WTC11 (cell line): ENCODE data around the gene GPN2.

Source experiments
- ATF1 ChIP-seq: sonication (generic); formaldehyde crosslinking; IDR thresholded peaks from 2 replicates; pipeline ENCODE4 v1.8.1; 2023; ENCODE audit warnings: mild to moderate bottlenecking, moderate library complexity, missing genetic modification reagents
- CREB1 ChIP-seq: sonication (generic); formaldehyde crosslinking; IDR thresholded peaks from 2 replicates; pipeline ENCODE4 v1.8.0; 2023; ENCODE audit warnings: mild to moderate bottlenecking, missing genetic modification reagents
- NR3C1 ChIP-seq: sonication (generic); formaldehyde crosslinking; conservative IDR thresholded peaks from 2 replicates; pipeline ENCODE4 v1.8.1; 2023; ENCODE audit warnings: low read depth, mild to moderate bottlenecking, missing genetic modification reagents
- TEAD1 ChIP-seq: sonication (generic); formaldehyde crosslinking; IDR thresholded peaks from 2 replicates; pipeline ENCODE4 v1.8.0; 2022; ENCODE audit warnings: mild to moderate bottlenecking, missing genetic modification reagents
- TF ChIP-seq, protein P1 (sequence below): fragments of 200-600 bp; IDR thresholded peaks from 2 replicates; pipeline ENCODE4 v1.8.0; 2022; ENCODE audit warnings: antibody characterized with exemption
- TF ChIP-seq, protein P2 (sequence below): sonication (generic); formaldehyde crosslinking; IDR thresholded peaks from 2 replicates; pipeline ENCODE4 v1.8.0; 2022; ENCODE audit warnings: mild to moderate bottlenecking, missing genetic modification reagents
- TF ChIP-seq, protein P3 (sequence below): sonication (generic); formaldehyde crosslinking; IDR thresholded peaks from 2 replicates; pipeline ENCODE4 v1.8.1; 2023; ENCODE audit warnings: mild to moderate bottlenecking, missing genetic modification reagents, moderate library complexity
- TF ChIP-seq, protein P4 (sequence below): sonication (generic); formaldehyde crosslinking; IDR thresholded peaks from 2 replicates; pipeline ENCODE4 v1.8.1; 2022; ENCODE audit warnings: low read depth, missing genetic modification reagents, borderline replicate concordance
- TF ChIP-seq, protein P5 (sequence below): sonication (generic); formaldehyde crosslinking; IDR thresholded peaks from 2 replicates; pipeline ENCODE4 v1.8.0; 2023; ENCODE audit warnings: missing genetic modification reagents

DNA sequence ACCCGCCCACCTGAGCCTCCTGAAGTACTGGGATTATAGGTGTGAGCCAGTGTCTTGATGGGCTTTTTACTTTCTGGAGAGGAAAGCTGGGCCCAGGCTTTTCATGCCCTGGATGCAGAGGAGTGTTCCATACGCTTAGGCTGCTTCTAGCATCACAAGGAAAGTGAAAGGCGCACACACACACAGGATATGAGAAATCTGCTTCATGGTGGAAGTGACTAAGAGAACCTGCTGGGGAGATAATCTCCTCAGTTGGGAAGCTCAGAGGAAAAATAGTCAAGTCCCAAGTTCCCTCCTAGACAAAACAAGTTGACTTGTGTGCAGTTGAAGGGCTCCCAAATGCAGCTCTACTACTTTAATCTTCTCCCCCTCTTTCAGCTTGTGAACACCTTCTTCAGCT lies 33.6 kb upstream of the GPN2 start:
- TF ChIP-seq, protein P1, sequence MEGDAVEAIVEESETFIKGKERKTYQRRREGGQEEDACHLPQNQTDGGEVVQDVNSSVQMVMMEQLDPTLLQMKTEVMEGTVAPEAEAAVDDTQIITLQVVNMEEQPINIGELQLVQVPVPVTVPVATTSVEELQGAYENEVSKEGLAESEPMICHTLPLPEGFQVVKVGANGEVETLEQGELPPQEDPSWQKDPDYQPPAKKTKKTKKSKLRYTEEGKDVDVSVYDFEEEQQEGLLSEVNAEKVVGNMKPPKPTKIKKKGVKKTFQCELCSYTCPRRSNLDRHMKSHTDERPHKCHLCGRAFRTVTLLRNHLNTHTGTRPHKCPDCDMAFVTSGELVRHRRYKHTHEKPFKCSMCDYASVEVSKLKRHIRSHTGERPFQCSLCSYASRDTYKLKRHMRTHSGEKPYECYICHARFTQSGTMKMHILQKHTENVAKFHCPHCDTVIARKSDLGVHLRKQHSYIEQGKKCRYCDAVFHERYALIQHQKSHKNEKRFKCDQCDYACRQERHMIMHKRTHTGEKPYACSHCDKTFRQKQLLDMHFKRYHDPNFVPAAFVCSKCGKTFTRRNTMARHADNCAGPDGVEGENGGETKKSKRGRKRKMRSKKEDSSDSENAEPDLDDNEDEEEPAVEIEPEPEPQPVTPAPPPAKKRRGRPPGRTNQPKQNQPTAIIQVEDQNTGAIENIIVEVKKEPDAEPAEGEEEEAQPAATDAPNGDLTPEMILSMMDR = no peak
- TF ChIP-seq, protein P2, sequence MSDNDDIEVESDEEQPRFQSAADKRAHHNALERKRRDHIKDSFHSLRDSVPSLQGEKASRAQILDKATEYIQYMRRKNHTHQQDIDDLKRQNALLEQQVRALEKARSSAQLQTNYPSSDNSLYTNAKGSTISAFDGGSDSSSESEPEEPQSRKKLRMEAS = no peak
- TF ChIP-seq, protein P3, sequence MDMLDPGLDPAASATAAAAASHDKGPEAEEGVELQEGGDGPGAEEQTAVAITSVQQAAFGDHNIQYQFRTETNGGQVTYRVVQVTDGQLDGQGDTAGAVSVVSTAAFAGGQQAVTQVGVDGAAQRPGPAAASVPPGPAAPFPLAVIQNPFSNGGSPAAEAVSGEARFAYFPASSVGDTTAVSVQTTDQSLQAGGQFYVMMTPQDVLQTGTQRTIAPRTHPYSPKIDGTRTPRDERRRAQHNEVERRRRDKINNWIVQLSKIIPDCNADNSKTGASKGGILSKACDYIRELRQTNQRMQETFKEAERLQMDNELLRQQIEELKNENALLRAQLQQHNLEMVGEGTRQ (CRISPR knock-in tag) = no peak
- no peak for TF ChIP-seq NR3C1 (CRISPR knock-in tag)
- TF ChIP-seq CREB1 (CRISPR knock-in tag) = no peak
- TF ChIP-seq, protein P4, sequence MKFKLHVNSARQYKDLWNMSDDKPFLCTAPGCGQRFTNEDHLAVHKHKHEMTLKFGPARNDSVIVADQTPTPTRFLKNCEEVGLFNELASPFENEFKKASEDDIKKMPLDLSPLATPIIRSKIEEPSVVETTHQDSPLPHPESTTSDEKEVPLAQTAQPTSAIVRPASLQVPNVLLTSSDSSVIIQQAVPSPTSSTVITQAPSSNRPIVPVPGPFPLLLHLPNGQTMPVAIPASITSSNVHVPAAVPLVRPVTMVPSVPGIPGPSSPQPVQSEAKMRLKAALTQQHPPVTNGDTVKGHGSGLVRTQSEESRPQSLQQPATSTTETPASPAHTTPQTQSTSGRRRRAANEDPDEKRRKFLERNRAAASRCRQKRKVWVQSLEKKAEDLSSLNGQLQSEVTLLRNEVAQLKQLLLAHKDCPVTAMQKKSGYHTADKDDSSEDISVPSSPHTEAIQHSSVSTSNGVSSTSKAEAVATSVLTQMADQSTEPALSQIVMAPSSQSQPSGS (CRISPR knock-in tag) = no peak
- no peak for TF ChIP-seq TEAD1 (CRISPR knock-in tag)
- TF ChIP-seq, protein P5, sequence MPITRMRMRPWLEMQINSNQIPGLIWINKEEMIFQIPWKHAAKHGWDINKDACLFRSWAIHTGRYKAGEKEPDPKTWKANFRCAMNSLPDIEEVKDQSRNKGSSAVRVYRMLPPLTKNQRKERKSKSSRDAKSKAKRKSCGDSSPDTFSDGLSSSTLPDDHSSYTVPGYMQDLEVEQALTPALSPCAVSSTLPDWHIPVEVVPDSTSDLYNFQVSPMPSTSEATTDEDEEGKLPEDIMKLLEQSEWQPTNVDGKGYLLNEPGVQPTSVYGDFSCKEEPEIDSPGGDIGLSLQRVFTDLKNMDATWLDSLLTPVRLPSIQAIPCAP (CRISPR knock-in tag) = no peak
- no peak for TF ChIP-seq ATF1 (CRISPR knock-in tag)
